GM18867 (cell line): ENCODE measurements around the gene PPM1D.

Source experiments
- ATAC-seq: cut with Tn5 transposase; IDR thresholded peaks from one replicate; pipeline ENCODE4 v1.9.1; 2021; ENCODE audit warnings: mild to moderate bottlenecking, moderate library complexity; ENCODE audit not compliant: unreplicated experiment

PPM1D gene

DNA sequence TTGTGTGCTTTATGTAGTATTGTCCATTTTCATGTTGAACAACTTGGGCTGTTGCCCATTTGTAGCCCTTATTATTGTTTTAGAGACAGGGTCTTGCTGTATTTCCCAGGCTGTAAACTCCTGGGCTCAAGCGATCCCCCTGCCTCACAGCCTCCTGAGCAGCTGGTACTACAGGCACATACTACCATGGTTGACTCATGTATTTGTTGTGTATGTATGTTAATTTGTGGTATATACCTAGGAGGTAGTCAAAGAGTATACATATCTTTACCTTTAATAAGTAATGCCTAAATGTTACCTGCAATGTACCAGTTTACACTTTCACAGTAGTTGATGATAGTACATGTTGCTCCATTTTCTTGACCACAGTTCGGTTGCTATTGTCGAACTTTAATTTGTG is 18.1 kb downstream of the PPM1D start:
- ATAC-seq = no peak

DNA sequence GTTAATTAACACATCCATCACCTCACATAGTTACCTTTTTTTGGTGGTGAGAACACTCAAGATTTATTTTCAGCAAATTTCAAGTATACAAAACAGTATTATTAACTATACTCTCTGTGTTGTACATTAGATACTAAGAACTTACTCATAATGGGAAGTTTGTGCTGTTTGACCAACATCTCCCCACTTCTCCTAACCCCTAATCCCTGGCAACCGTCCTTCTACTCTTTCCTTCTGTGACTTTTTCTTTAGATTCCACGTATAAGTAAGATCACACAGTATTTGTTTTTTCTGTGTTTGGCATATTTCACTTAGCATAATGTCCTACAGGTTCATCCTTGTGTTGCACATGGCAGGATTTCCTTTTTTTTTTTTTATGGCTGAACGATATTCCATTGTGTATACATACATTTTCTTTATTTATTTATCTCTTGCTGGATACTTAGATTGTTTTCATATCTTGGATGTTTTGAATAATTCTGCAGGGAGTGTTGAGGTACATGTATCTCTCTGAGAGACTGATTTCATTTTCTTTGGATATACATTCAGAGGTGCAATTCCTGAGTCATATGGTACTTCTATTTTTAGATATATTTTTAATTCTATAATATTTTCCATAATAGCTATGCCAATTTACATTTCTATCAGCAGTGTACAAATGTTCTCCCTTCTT is 19.0 kb downstream of the PPM1D start:
- no peak for ATAC-seq

DNA sequence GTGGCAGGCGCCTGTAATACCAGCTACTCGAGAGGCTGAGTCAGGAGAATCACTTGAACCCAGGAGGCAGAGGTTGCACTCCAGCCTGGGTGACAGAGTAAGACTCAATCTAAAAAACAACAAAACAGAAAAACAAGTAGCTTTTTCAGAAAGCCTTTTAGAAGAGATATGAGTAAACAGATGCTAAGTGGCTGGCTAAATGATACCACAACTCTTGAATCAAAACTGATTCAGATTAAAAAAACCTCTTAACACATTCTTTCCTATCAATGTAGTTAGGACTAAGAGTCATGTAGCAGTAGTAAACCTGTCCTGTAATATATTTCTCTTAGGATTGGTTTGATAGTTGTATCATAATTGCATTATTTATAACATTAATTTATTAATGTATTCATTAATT is 23.0 kb downstream of the PPM1D start:
- ATAC-seq = no peak

GRCh38 chr17:60623415-60623814 is 23.4 kb downstream of the PPM1D start:
- ATAC-seq = no peak

DNA sequence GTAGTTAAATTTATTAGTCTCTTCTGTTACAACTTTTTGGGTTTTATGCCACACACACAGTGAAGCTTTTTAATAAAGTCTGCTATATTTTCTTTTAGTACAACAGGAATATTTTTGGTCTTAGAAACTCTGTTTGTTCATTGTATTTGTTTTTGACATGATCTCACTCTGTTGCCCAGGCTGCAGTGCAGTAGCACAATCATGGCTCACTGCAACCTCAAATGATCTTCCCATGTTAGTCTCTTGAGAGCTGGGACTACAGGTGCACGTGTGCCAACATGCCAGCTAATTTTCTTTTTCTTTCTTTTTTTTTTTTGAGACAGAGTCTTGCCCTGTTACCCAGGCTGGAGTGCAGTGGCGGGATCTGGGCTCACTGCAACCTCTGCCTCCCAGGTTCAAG is 27.1 kb downstream of the PPM1D start:
- ATAC-seq = no peak

- ATAC-seq = no peak
Measured at GRCh38 chr17:60628252-60628889, 28.4 kb downstream of the PPM1D start.

DNA sequence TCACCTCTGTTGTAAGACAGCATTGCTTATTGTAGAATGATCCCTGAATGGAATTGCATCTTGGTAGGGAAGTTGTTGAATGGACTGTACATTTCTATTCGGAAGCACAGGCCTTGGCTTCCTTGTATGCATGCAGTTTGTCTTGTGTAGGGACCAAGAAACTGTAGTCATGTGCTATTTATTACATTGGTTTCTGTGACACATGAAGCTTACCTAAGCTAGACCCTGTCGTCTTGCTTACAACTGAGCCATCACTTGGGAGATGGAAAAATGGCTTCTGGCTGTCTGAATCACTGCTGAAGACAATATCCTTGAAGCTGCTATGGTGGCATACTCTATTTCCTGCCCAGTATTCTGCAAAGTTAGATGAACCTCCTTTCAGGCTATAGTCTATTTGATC is 29.1 kb downstream of the PPM1D start:
- ATAC-seq = no peak

DNA sequence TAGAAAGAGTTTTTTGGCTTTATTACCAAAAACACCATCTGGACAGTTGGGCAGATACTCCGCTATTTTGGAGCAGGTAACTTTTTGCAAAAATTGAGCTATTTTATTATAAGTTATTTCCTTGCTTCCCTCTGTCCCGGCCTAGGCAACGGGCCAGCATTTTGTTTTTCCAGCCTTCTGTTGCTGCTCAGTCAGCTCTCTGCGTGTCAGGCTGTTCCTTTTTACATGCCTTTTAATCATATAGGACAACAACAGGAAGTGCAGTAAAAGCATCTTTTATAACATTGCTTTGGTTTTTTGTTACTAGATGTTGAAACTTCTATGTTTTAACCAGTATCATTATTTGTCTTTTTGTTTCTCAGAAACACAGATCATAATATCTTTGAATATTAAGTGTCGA is 30.4 kb downstream of the PPM1D start:
- ATAC-seq = no peak

- ATAC-seq = no peak
Measured at GRCh38 chr17:60631119-60631518, 31.1 kb downstream of the PPM1D start.

DNA sequence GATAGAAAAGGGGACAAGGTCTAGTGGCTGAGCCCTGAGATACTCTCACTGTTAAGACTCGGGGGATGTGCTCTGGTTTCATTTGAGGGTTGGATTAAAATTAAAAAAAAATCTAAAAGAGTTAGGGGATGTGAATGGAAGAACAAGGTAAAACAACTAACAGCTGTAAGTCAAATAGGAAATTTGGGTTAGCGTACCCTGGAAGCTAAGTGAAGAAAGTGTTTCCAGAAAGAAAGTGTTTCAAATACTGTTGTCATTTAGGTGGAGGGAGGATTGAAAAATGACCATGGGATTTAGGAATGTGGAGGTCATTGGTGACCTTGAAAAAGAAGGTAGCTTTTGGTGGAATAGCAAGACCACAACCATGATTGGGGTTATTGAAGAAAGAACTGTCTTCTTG is 37.7 kb downstream of the PPM1D start:
- no peak for ATAC-seq

DNA sequence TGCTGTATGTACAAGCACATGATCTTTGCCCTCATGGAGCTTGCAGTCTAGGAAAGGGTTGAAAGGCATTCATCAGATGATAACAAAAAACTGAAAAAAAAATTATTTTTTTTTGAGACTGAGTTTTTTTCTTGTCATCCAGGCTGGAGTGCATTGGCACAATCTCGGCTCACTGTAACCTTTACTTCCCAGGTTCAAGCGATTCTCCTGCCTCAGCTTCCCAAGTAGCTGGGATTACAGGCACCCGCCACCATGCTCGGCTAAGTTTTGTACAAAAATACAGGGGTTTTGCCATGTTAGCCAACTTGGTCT is 39.0 kb downstream of the PPM1D start:
- no peak for ATAC-seq

GRCh38 chr17:60640503-60640902 is 40.5 kb downstream of the PPM1D start:
- ATAC-seq = no peak

GRCh38 chr17:60641126-60641525 is 41.1 kb downstream of the PPM1D start:
- ATAC-seq = no peak

GRCh38 chr17:60641810-60642220 is 41.8 kb downstream of the PPM1D start:
- ATAC-seq = no peak

GRCh38 chr17:60645918-60646523 is 46.0 kb downstream of the PPM1D start:
- no peak for ATAC-seq

DNA sequence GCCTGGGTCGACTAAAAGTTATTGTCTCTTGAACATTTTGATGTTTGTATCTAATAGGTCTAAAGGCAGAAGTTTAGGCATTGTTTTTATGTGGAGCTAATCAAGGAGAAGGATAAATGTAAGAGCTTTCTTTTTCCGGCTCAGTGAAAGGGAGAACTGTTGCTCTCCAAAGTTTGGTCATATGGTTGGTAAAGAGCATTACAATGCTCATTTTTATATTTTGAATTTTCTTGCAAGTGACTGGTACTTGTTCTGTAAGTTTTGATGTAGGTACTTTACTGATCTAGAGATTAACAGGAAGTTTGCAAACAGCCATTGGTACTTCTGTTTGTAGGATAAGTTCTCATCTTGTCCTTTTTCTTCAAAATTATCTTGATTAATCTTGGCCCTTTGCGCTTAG is 46.7 kb downstream of the PPM1D start:
- no peak for ATAC-seq

- ATAC-seq = no peak
Measured at GRCh38 chr17:60647705-60648104, 47.7 kb downstream of the PPM1D start.

- peak; percentile 93 for ATAC-seq
Measured at GRCh38 chr17:60652454-60653247, 52.7 kb downstream of the PPM1D start.

GRCh38 chr17:60653569-60653968 is 53.6 kb downstream of the PPM1D start:
- no peak for ATAC-seq

- no peak for ATAC-seq
Measured at GRCh38 chr17:60656499-60656898, 56.5 kb downstream of the PPM1D start.

GRCh38 chr17:60659156-60659555 is 59.2 kb downstream of the PPM1D start:
- ATAC-seq = no peak

DNA sequence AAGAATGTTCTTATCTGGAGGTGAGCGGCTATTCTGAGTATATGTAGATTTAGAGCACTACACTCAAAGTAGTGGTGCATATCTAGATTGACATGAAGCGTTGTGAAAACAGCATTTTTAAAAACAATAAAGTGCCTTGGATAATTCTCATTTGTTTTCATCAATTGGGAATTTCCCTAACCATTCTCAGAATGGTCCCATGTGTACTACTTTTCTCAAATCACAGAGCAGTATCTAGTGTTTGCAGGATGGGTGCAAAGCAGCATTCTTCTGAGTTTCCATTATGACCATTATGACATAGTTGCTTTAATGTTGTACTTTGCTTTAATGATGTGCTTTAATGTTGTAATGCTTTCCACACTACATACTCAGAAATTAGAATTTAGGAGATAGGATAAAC is 61.5 kb downstream of the PPM1D start:
- no peak for ATAC-seq
